HepG2 (cell line): Measurements from ENCODE around the gene TNPO3. TPM values are rescaled to one million over a fixed set of nuclear protein-coding genes. Genes with fewer than 3 reads are reported as not detected.

Source experiments
- ATF2 ChIP-seq: sonication (generic); formaldehyde crosslinking; IDR thresholded peaks from 2 replicates; pipeline ENCODE4 v1.4.0; 2020; ENCODE audit warnings: missing genetic modification reagents
- CTCF ChIP-seq: sonication (generic); formaldehyde crosslinking; IDR thresholded peaks from 2 replicates; pipeline ENCODE4 v1.5.0; 2020; ENCODE audit warnings: mild to moderate bottlenecking, missing genetic modification reagents, moderate library complexity
- GATA4 ChIP-seq: sonication (generic); IDR thresholded peaks from 2 replicates; pipeline ENCODE4 v1.6.1; 2016; ENCODE audit warnings: antibody characterized with exemption, low read depth, borderline replicate concordance
- HCFC1 ChIP-seq: fragments of 150-350 bp; IDR thresholded peaks from 2 replicates; pipeline ENCODE4 v1.6.1; 2014; ENCODE audit warnings: low read depth, low read length
- HHEX ChIP-seq: IDR thresholded peaks from 2 replicates; pipeline ENCODE4 v1.6.1; 2016; ENCODE audit warnings: control low read depth
- HNRNPL ChIP-seq: fragments of 200-400 bp; formaldehyde crosslinking; IDR thresholded peaks from 2 replicates; pipeline ENCODE4 v1.6.1; 2017; ENCODE audit warnings: mild to moderate bottlenecking, low read depth, low read length
- MBNL3 ChIP-seq: fragments of 250-450 bp; sonication (Bioruptor Pico); conservative IDR thresholded peaks from 2 replicates; pipeline ENCODE4 v1.8.0; 2022; ENCODE audit warnings: mild to moderate bottlenecking, inconsistent platforms
- NR2C2 ChIP-seq: sonication (generic); formaldehyde crosslinking; IDR thresholded peaks from 2 replicates; pipeline ENCODE4 v1.4.0; 2020; ENCODE audit warnings: missing genetic modification reagents, mild to moderate bottlenecking, moderate library complexity, borderline replicate concordance
- PCBP1 ChIP-seq: fragments of 200-400 bp; formaldehyde crosslinking; IDR thresholded peaks from 2 replicates; pipeline ENCODE4 v1.6.1; 2017; ENCODE audit warnings: mild to moderate bottlenecking, low read depth, low read length, borderline replicate concordance
- RBAK ChIP-seq: sonication (generic); formaldehyde crosslinking; IDR thresholded peaks from 2 replicates; pipeline ENCODE4 v1.5.1; 2020; ENCODE audit warnings: mild to moderate bottlenecking, missing genetic modification reagents
- RBM22 ChIP-seq: fragments of 200-400 bp; formaldehyde crosslinking; optimal IDR thresholded peaks from 2 replicates; pipeline ENCODE3; 2017; ENCODE audit warnings: mild to moderate bottlenecking, low read length, moderate library complexity
- SIN3A ChIP-seq: IDR thresholded peaks from 2 replicates; pipeline ENCODE4 v1.6.1; 2011; ENCODE audit warnings: low read depth, mild to moderate bottlenecking, control low read depth, low read length, borderline replicate concordance
- ZNF460 ChIP-seq: sonication (generic); formaldehyde crosslinking; IDR thresholded peaks from 2 replicates; pipeline ENCODE4 v1.5.1; 2020; ENCODE audit warnings: missing genetic modification reagents, mild to moderate bottlenecking, borderline replicate concordance
- ZNF484 ChIP-seq: sonication (generic); formaldehyde crosslinking; IDR thresholded peaks from 2 replicates; pipeline ENCODE4 v1.5.1; 2020; ENCODE audit warnings: mild to moderate bottlenecking, low read depth, missing genetic modification reagents, borderline replicate concordance
- ZNF670 ChIP-seq: sonication (generic); formaldehyde crosslinking; IDR thresholded peaks from 2 replicates; pipeline ENCODE4 v1.8.0; 2022; ENCODE audit warnings: mild to moderate bottlenecking, missing genetic modification reagents, borderline replicate concordance
- ZUFSP ChIP-seq: sonication (generic); formaldehyde crosslinking; IDR thresholded peaks from 2 replicates; pipeline ENCODE4 v1.9.0; 2021; ENCODE audit warnings: missing genetic modification reagents, mild to moderate bottlenecking, borderline replicate concordance
- polyA plus RNA-seq, 8 experiments: library from polyadenylated mRNA; depleted of rRNA in 3 of 8; stranded (reverse) in 7 of 8; unstranded in 1 of 8; fragments of >200 nt; fragmentation: Illumina TruSeq in 4 of 8; extraction: Trizol in 4 of 8; gene quantifications; 2 replicates each; pipeline versions ENCODE4 v1.2.1 to v1.2.3, GENCODE V29; 2011 to 2016; ENCODE audit warnings: low read depth in 4 of 8, missing spikeins in 1 of 8, mixed read lengths in 1 of 8; ENCODE audit not compliant: insufficient read depth in 1 of 8
- total RNA-seq, 5 experiments: library from RNA; depleted of rRNA; stranded (reverse); fragments of >200 nt; fragmentation: Illumina TruSeq; extraction: Trizol; gene quantifications; 2 replicates each; pipeline ENCODE4 v1.2.3, GENCODE V29; 2016; ENCODE audit warnings: low read depth in 1 of 5

TNPO3 gene
- total and polyA plus RNA-seq, 2 of the 13 experiments (the other 11 are each of a cell fraction or from before 2014, with no cell fraction given), result 23.8 to 44.6 TPM

GRCh38 chr7:128946936-128947830 lies 107.7 kb downstream of the TNPO3 start (continued):
- peak; percentile 58 for TF ChIP-seq CTCF (CRISPR knock-in tag)
- no peak for TF ChIP-seq GATA4
- TF ChIP-seq PCBP1, result 0 out of 2 replicates have a peak, but pooled peaks have one; percentile 32
- TF ChIP-seq NR2C2 (CRISPR knock-in tag), result no peak
- TF ChIP-seq ZNF460 (CRISPR knock-in tag), result no peak
- no peak for TF ChIP-seq HCFC1
- no peak for TF ChIP-seq HHEX (CRISPR knock-in tag)
- TF ChIP-seq ZNF484 (CRISPR knock-in tag), result no peak
- peak; percentile 88 for TF ChIP-seq HNRNPL
- TF ChIP-seq ZNF670 (CRISPR knock-in tag), result no peak
- no peak for TF ChIP-seq ATF2
- no peak for TF ChIP-seq RBAK (CRISPR knock-in tag)
- no peak for TF ChIP-seq RBM22
- TF ChIP-seq ZUFSP, result no peak
- TF ChIP-seq MBNL3 (CRISPR knock-in tag), result no peak
- no peak for TF ChIP-seq SIN3A
- TF ChIP-seq, all 625 proteins: peak for 5
